NOMO-1 (cell line): ENCODE results near the gene HNRNPD.
"Not testable (repeated sequence)": the region's sequence is repeated elsewhere in the genome, so short reads cannot be mapped to it uniquely, and the experiment has no call there.

ENCODE experiments used
- DNase-seq, 2 experiments: peaks; one replicate each; lab custom pipeline; 2025; ENCODE audit not compliant: unreplicated experiment in 2 of 2; lab: John Stamatoyannopoulos, UW

HNRNPD gene

DNA sequence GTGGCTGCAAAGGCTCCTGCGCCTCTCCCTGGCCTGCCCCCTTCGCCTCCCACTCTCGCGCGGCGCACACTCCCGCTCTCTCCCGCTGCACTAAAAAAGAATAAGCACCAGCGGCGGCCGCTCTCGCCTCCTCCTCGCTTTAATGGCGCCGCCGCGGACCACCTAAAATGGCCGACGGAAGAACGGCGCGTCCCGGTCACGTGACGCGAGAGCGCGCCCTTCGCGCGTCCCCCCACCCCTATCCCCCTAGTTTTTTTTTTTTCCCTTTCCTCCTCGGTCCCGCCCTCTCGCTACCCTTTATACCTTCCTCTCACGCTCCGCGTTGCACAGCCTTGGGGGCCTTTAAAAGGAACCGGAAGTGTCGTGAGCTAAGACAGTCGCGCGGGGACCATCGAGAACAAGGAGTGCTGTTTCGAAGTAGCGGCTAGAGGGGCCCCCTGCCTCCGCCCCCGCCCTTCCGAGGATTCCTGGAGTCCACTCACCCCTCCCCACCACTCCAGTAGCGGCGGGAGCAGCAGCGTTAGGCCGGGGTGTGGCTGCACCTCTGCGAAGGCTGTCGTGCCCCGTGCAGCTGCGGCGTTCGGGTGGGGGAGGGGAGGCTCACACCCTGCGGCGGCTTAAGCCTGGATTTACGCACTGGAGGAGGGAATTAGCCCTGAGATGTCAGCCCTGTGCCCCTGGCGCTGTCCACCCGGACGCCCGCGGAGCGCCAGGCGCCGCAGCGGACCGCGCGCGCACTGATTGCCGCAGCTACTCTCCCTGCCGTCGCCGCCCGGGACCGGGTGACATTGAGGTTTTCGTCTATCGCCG, at the start of gene HNRNPD:
HNRNPD (minus strand) TSS at position 176 of the 810 bp plus-strand sequence. CDS start 313 bp downstream, outside the sequence.
- peak; percentile 99 for DNase-seq

DNA sequence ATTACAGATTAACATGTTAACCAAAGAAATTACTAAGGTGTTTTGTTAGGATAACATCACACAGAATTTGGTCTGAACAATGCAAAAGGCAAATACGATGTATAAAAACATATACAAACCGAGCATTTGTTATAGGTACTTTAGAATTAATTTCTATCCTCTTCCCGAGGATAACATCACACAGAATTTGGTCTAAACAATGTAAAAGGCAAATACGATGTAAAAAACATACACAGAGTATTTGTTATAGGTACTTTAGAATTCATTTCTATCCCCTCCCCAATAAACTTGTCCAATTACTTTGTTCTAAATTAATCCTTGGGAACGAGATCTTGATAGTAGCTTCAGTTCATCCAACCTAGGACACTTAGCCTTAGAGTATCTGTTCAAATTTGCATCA, 48.8 kb upstream of the HNRNPD start:
- no peak for DNase-seq

GRCh38 chr4:82421796-82422560, 48.2 kb upstream of the HNRNPD start:
- DNase-seq = no peak

- DNase-seq = peak in 1 of 2 experiments; percentile 15
Measured at GRCh38 chr4:82419451-82419850, 45.7 kb upstream of the HNRNPD start.

GRCh38 chr4:82415922-82416365, 42.2 kb upstream of the HNRNPD start:
- no peak for DNase-seq

GRCh38 chr4:82415061-82415460, 41.3 kb upstream of the HNRNPD start:
- not testable (repeated sequence) for DNase-seq

- no peak for DNase-seq
Measured at GRCh38 chr4:82403725-82404124, 29.9 kb upstream of the HNRNPD start.

GRCh38 chr4:82402196-82402775, 28.5 kb upstream of the HNRNPD start:
- DNase-seq = no peak

DNA sequence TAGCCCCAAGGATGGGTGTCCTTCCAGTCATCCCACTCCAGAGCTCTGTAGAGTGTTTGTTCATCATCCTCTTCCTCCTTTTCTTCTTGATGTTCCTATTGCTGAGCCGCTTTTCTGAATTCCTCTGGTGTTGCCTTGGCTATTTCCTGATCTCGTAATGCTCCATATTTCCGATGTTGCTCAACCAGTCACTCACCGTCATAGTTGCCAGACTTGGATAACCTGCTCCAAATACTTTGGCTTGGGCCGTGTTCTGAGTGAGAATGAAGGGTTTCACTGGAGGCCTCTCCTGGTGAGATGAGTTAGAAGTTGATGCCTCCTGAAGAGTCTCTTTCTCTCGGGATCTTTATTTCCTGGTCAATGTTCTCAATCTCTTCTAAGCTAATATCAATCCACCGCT, 27.8 kb upstream of the HNRNPD start:
- DNase-seq = no peak

DNA sequence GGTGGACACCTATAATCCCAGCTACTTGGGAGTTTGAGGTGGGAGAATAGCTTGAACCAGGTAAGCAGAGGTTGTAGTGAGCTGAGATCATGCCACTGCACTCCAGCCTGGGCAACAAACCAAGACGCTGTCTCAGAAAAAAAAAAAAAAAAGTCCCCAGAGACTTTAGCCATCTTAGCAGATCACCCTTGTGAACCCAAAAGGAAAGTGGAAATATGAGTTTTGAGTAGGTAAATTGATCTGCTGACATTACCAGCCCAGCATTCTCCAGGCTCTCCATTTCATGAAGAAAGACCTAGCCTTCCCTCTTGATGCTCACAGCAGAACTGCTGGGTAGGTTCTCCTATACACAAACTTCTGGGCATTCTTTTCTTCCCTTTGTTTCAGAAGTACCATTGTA, 24.5 kb upstream of the HNRNPD start:
- DNase-seq = no peak

DNA sequence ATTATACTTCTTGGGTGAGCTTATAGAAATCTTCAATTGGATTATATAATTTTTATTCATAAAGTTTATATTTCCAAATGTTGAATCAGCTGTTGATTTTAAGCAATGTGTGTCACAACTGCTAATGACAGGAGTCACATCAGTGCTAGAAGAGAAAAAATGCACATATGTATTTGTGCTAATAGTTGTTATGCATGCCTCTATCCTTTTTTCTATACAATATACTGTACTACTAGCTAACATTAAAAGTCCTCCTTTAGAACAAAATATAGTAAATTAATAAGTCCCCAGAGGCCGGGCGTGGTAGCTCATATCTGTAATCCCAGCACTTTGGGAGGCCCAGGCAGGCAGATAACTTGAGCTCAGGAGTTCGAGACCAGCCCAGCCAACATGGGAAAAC, 23.7 kb upstream of the HNRNPD start:
- DNase-seq = no peak

- DNase-seq = no peak
Measured at GRCh38 chr4:82394896-82395295, 21.1 kb upstream of the HNRNPD start.

GRCh38 chr4:82390061-82390460, 16.3 kb upstream of the HNRNPD start:
- not testable (repeated sequence) for DNase-seq

DNA sequence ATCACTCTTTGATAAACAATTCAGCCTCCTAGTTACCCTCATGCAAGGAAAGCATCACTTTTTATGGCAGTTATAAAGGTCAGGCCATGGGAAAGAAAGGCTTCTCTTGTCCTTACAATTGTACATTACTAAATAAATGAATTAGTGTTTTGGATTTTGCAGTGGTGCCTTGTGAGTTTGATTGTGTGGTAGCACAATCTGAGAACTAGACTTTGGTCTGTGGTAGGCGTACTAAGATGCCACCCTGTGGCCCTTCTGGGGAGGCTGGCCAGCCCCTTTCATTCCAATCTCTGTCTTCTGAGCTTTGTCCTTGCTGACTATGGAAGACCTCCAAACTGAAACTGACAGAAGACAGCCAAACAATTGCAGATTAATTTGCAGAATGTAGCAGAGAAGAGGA, 14.6 kb upstream of the HNRNPD start:
- no peak for DNase-seq

- not testable (repeated sequence) for DNase-seq
Measured at GRCh38 chr4:82386312-82386711, 12.5 kb upstream of the HNRNPD start.

DNA sequence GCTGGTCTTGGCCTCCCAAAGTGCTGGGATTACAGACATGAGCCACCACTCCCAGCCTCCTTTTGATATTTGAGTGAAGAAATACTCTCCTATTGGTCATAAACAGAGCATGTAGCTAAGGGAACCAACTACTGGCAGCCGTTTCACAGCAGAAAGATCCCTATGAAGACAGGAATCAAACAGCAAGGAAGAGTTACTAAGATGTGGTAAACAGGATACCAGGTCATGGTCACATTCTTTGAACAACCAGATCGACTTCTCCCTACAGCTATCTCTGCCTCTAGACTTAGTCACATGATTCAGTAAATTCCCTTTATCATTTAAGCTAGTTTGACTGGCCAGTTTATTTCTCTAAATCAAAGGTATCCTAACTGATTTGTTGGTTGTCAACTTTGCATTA, 9.0 kb upstream of the HNRNPD start:
- DNase-seq = no peak

DNA sequence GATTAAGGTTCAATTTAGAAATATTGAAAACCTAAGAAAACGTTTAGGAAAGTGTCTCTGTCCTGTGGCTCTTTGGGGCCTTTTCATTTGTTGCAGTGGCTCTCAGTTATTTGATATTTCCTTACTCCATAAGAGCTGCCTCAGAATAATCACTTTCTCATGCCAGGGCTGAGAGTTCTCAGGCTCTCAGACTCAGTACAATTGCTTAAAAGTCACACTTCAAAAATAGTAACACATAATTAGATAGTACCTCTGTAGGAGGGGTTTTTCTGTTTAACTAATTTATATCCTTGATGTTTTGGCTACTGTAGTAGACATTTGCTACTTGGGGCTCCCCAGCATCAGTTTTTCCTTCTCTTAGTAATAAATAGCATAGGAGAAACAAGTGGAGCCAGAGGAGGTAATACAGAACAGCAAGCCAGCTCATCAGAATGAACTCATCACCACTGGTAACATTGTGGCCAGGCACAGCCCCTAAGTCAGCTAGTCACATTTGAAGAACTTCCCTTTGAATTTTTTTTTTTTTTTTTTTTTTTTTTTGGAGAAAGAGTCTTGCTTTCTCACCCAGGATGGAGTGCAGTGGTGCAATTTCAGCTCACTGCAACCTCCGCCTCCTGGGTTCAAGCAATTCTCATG, 8.0 kb upstream of the HNRNPD start:
- DNase-seq = no peak

DNA sequence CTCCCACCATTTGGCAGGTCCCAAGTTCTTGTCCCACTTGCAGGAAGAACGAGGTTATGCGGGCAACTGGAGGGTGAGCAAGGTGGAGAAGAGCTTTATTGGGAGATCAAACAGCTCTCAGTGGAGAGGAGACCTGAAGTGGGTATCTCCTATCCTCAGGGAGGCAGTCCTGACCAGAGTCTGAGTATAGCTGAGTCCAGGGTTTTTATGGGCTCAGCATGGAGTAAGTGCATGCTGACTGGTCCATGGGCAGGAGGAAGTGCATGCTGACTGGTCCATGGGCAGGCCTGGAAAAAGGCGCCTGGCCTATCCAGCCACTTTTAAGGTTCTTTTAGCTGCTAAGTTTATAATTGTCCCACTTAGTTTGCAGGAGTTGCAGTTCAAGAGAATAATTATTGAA, 7.4 kb upstream of the HNRNPD start:
- no peak for DNase-seq

- no peak for DNase-seq
Measured at GRCh38 chr4:82380831-82381230, 7.0 kb upstream of the HNRNPD start.

- no peak for DNase-seq
Measured at GRCh38 chr4:82380344-82380743, 6.6 kb upstream of the HNRNPD start.

GRCh38 chr4:82376109-82376508, 2.3 kb upstream of the HNRNPD start:
- no peak for DNase-seq
